ENCODE results near the gene FAIM. TPM values are rescaled to one million over a fixed set of nuclear protein-coding genes. Genes with fewer than 3 reads are reported as not detected.
"Not testable (repeated sequence)": the region's sequence is repeated elsewhere in the genome, so short reads cannot be mapped to it uniquely, and the experiment has no call there.

The FAIM gene
- total RNA-seq, 1 donor from 2014 or later, result 13.3 TPM

- TF ChIP-seq, protein P1, sequence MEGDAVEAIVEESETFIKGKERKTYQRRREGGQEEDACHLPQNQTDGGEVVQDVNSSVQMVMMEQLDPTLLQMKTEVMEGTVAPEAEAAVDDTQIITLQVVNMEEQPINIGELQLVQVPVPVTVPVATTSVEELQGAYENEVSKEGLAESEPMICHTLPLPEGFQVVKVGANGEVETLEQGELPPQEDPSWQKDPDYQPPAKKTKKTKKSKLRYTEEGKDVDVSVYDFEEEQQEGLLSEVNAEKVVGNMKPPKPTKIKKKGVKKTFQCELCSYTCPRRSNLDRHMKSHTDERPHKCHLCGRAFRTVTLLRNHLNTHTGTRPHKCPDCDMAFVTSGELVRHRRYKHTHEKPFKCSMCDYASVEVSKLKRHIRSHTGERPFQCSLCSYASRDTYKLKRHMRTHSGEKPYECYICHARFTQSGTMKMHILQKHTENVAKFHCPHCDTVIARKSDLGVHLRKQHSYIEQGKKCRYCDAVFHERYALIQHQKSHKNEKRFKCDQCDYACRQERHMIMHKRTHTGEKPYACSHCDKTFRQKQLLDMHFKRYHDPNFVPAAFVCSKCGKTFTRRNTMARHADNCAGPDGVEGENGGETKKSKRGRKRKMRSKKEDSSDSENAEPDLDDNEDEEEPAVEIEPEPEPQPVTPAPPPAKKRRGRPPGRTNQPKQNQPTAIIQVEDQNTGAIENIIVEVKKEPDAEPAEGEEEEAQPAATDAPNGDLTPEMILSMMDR (IDR thresholded peaks at IDR 0.05), result no peak
- TF ChIP-seq POLR2A (IDR thresholded peaks at IDR 0.05) (no peak), POLR2AphosphoS5 (IDR thresholded peaks at IDR 0.05; ENCODE audit: insufficient read depth in 1 of 2, low read depth in 1 of 2) (no peak)
- H3K9me3 ChIP-seq, result peaks cover 6% of the 10 kb centered on the region
- no peak overlapping the region for H3K27ac ChIP-seq
- H3K4me1 ChIP-seq, result no peaks in the 10 kb centered on the region
- peaks cover 3 to 33% of the 10 kb centered on the region in 2 donors for H3K36me3 ChIP-seq
- DNase-seq (ENCODE audit: extremely low spot score in 2 of 2), result no peak
- H3K27me3 ChIP-seq, result no peaks in the 10 kb centered on the region
- intact Hi-C loops (cut with DNase I), result no loop called here
- H3K4me3 ChIP-seq, result no peak overlapping the region
Measured at GRCh38 chr3:138678086-138678485, 69.5 kb downstream of the FAIM start.

GRCh38 chr3:138678874-138679392 lies 70.4 kb downstream of the FAIM start:
- Histone ChIP-seq H3K4me3 (no peak overlapping the region), H3K9me3 (peaks cover 6% of the 10 kb centered on the region), H3K36me3 (peaks cover 3 to 27% of the 10 kb centered on the region in 2 donors), H3K4me1 (no peaks in the 10 kb centered on the region), H3K27ac (no peak overlapping the region), H3K27me3 (no peaks in the 10 kb centered on the region)
- intact Hi-C loops (cut with DNase I), result no loop called here
- TF ChIP-seq POLR2A (IDR thresholded peaks at IDR 0.05), result no peak
- TF ChIP-seq, protein P1 (IDR thresholded peaks at IDR 0.05), result no peak
- no peak for TF ChIP-seq POLR2AphosphoS5 (IDR thresholded peaks at IDR 0.05; ENCODE audit: insufficient read depth in 1 of 2, low read depth in 1 of 2)
- no peak for DNase-seq (ENCODE audit: extremely low spot score in 2 of 2)

- H3K27me3 ChIP-seq; DNase-seq (ENCODE audit: extremely low spot score in 2 of 2); intact Hi-C loops (cut with DNase I); H3K27ac ChIP-seq; H3K9me3 ChIP-seq; H3K4me1 ChIP-seq; H3K4me3 ChIP-seq: not testable (repeated sequence)
- H3K36me3 ChIP-seq, result peaks cover 3 to 13% of the 10 kb centered on the region in 2 donors
Measured at GRCh38 chr3:138680974-138681373, 72.4 kb downstream of the FAIM start.

- Histone ChIP-seq H3K4me3 (no peak overlapping the region), H3K36me3 (peaks cover 3 to 9% of the 10 kb centered on the region in 2 donors), H3K4me1 (no peaks in the 10 kb centered on the region), H3K27me3 (no peaks in the 10 kb centered on the region), H3K9me3 (no peaks in the 10 kb centered on the region), H3K27ac (no peak overlapping the region)
- TF ChIP-seq, protein P1 (IDR thresholded peaks at IDR 0.05), result no peak
- TF ChIP-seq POLR2A (IDR thresholded peaks at IDR 0.05) (no peak), POLR2AphosphoS5 (IDR thresholded peaks at IDR 0.05; ENCODE audit: insufficient read depth in 1 of 2, low read depth in 1 of 2) (no peak)
- DNase-seq (ENCODE audit: extremely low spot score in 2 of 2), result no peak
- intact Hi-C loops (cut with DNase I), result no loop called here
Measured at GRCh38 chr3:138681463-138682220, 73.1 kb downstream of the FAIM start.

DNA sequence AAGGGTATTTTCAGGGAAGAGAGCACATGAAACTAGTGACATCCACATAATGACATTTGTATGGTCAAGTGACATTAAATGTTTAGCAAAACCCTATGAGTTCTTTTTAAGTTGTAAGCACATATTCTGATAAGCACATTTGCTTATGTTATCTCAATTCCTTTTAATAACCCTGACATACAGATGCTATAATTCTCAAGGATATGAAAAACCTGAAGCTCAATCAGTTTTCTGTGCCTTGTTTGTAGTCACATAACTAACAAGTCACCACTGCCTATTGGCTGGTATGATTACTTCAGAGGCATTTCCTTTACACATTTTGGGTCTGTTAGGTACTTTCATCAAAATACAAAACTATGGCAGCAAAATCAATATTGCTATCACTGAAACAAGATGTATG lies 74.1 kb downstream of the FAIM start:
- H3K36me3 ChIP-seq, result peaks cover 3 to 9% of the 10 kb centered on the region in 2 donors
- no peaks in the 10 kb centered on the region for H3K27me3 ChIP-seq
- TF ChIP-seq, protein P1 (IDR thresholded peaks at IDR 0.05), result no peak
- TF ChIP-seq POLR2A (IDR thresholded peaks at IDR 0.05) (no peak), POLR2AphosphoS5 (IDR thresholded peaks at IDR 0.05; ENCODE audit: insufficient read depth in 1 of 2, low read depth in 1 of 2) (no peak)
- H3K4me1 ChIP-seq, result no peaks in the 10 kb centered on the region
- no peak overlapping the region for H3K4me3 ChIP-seq
- intact Hi-C loops (cut with DNase I), result no loop called here
- no peak overlapping the region for H3K27ac ChIP-seq
- DNase-seq (ENCODE audit: extremely low spot score in 2 of 2), result no peak
- H3K9me3 ChIP-seq, result no peaks in the 10 kb centered on the region

Other genes starting within 250 kb of the FAIM start
- 2.0 TPM for gene ESYT3, start 174.2 kb upstream of the FAIM start, total RNA-seq
- 31.7 TPM for gene CEP70, start 14.5 kb upstream of the FAIM start, total RNA-seq
- gene PIK3CB, start 226.2 kb downstream of the FAIM start, total RNA-seq, result 31.9 TPM